GM19452 (cell line): ENCODE data around the gene TCF3.
"Not testable (repeated sequence)": the region's sequence is repeated elsewhere in the genome, so short reads cannot be mapped to it uniquely, and the experiment has no call there.

Experiments
- ATAC-seq: cut with Tn5 transposase; IDR thresholded peaks from one replicate; pipeline ENCODE4 v1.9.1; 2021; ENCODE audit not compliant: unreplicated experiment

TCF3 gene

GRCh38 chr19:1652471-1653299 is at the start of gene TCF3:
TCF3 (minus strand) TSS chr19:1652615; CDS start chr19:1650248, 2,367 bp downstream.
- ATAC-seq: peak; percentile 65

GRCh38 chr19:1700733-1701663 is 48.6 kb upstream of the TCF3 start:
- no peak for ATAC-seq

DNA sequence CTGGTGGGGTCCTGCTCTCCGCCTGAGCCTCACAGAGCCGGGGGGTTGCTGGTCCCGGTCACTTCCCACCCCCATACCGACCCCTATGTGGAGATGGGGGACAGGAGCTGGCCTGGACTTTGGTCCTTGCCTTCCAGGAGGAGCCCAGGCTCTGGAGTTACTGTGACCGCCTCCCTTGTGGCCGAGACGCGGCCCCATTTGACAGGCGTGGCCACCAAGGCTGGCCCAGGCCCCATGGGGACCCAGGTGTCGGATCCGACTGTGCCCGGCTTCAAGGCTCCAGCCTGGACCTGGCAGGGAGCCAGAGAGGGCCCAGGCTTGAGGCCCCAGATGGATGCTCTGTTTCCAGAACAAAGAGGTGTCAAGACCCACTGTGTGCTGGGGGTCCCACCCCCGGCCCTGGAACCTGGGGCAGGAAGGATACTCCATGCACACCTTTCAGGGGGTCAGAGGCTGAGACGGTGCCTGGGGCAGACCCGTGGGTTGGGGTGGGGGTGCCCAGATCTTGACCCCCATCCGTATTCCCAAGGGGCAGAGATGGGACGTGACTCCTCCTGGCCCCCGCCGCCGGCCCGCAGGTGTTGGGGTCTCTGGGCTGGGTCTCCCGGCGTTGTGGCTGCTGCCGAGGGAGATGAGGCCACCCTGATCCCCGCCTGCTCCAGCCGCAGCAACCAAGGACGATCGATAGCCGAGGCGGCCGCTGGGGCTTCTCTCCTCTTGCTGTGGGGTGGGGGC is 47.8 kb upstream of the TCF3 start:
- no peak for ATAC-seq

DNA sequence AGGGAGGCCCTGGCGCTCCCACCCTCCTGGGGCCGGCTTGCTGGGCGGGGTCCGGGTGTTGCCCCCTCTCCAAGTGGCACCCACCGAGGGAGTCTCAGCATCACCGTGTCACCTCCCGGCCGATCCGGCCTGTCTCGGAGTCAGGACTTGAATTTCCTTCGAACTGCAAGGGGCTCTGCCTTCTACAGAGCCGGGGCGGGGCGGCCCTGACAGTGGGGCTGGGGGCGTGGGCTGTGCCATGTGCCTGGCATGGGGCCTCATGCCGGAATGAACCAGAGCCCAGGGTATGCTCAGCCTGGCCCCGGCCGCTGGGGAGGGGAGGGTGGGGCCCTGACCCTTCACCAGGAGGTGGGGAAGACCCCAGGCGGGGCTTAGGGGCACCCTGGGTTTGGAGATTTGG is 47.0 kb upstream of the TCF3 start:
- no peak for ATAC-seq

DNA sequence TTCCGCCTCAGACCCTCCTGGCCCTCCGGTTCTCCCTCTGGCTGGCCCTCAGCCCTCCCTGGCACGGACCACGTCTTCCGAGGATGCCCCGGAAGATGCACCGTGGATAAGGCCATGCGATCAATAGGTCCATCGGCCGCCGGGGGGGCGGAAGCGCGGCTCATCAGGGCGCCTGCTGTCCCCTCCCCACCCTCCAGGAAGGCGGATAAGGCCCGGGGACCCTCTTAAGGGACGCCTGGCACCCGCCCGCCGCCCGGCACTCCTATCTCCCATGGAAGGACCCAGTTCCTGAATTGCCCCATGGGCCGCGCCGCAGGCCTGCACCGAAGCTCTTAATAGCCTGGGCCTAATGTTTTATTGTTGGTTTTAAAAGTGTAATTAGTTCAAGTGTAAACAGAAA is 46.2 kb upstream of the TCF3 start:
- ATAC-seq: no peak

- not testable (repeated sequence) for ATAC-seq
Observed at GRCh38 chr19:1695481-1695880, 43.1 kb upstream of the TCF3 start.

DNA sequence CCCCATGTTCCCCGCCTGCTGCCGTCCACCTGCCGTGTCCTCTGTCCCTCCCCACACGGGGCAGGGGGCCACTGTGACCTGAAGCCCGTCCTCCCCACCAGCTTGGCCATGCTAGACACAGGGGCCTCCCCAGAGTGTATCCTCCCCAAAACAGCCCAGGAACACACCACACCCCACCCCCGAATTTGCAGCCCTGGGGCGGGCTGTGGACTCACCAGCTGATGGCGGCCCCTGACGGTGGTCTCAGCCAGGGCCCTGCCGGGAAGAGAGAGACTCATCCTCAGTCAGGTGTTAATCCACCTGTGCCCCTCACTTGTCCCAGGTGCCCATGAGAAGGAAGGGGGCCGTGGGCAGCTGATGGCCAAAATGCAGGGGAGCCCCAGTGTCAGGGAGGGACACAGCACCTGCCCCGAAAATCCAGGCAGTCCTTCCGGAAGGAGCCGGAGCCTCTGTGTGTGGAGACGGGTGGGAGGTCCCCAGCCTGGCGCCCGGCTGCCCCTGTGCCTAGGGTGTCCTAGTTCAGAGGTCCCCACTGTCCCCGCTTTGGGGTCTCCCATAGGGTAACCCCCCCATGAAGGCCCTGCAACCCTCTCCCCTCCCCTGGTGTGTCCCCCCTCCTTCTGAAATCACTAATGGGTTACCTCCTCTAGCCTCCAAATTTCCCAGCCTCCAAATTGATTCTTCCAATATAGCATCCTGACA is 39.3 kb upstream of the TCF3 start:
- no peak for ATAC-seq

DNA sequence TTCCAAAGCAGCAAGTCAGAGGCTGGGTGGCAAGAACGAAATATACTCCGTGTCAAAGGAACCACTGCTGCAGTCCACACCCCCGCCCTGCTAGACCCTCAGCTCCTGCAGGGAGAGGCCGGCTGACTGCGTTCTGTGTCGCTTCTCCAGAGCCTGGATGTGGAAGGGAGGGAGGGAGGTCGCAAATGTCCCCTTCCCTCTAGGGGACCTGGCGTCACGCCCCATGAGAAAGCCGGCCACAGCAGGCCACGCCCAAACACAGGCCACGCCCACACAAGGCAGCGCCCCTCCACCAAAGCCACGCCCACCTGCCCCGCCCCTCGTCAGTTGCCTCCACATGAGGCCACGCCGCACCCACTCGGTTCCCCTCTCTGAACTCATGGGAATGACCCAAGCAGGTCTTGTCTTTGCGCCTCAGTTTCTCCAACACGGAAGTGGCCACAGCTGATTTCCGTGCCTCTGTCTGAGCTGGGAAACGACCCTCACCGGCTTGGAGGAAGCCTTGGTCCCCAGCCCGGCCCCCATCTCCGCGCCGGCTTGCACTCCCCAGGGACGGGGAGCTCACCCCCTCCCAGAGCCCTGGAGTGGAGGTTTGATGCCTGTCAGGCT is 38.4 kb upstream of the TCF3 start:
- no peak for ATAC-seq

- not testable (repeated sequence) for ATAC-seq
Observed at GRCh38 chr19:1685785-1686184, 33.4 kb upstream of the TCF3 start.

GRCh38 chr19:1685046-1685445 is 32.6 kb upstream of the TCF3 start:
- no peak for ATAC-seq

DNA sequence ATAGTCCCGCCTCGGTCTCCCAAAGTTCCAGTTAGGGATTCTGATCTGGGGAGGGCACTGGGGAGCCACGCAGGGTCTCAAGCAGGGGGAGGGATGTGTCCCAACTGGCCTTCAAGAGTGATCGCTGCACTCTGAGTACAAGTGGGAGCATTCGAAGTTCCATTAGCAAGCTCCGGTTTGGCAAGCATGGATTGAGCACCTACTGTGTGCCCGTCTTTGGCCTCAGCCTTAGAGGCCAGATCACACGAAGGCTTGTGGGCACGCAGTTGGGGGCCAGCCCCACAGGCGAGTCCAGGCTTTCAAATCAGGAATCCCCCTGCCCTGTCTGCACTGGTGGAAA is 32.1 kb upstream of the TCF3 start:
- no peak for ATAC-seq

GRCh38 chr19:1683869-1684572 is 31.6 kb upstream of the TCF3 start:
- no peak for ATAC-seq

DNA sequence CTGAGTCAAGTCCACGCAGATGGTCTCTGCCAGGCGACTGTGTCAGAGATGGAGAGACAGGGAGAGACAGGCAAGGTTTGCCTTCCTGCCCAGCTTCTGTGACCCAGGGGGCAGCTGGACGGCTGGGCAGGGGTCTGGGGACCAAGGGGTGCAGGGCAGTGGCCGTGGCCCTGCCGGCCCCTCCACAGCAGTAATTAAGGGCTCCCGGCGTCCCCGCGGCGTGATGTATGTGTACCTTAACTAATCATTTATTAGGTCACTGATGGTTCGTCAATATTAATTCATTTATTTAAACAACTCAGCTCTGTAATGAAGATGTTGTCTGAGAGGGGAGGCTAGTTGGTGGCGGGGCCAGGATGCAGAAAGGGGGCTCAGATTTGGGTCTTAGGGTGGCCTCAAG is 28.6 kb upstream of the TCF3 start:
- ATAC-seq: no peak

DNA sequence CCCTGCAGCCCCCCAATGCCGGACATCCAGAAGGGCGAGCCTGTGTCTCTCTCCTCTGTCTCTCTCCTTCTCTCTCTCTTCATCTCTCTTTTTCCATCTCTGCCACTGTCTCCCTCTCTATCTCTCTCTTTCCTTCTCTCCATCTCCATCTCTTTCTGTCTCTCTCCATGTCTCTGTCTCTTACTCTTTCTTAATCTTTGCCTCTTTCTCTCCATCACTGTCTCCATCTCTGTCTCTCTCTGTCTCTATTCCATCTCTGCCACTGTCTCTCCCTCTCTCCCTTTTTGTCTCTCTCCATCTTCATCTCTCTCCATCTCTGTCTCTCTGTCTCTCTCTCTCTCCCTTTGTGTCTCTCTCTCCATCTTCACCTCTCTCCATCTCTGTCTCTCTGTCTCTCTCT is 25.7 kb upstream of the TCF3 start:
- no peak for ATAC-seq

DNA sequence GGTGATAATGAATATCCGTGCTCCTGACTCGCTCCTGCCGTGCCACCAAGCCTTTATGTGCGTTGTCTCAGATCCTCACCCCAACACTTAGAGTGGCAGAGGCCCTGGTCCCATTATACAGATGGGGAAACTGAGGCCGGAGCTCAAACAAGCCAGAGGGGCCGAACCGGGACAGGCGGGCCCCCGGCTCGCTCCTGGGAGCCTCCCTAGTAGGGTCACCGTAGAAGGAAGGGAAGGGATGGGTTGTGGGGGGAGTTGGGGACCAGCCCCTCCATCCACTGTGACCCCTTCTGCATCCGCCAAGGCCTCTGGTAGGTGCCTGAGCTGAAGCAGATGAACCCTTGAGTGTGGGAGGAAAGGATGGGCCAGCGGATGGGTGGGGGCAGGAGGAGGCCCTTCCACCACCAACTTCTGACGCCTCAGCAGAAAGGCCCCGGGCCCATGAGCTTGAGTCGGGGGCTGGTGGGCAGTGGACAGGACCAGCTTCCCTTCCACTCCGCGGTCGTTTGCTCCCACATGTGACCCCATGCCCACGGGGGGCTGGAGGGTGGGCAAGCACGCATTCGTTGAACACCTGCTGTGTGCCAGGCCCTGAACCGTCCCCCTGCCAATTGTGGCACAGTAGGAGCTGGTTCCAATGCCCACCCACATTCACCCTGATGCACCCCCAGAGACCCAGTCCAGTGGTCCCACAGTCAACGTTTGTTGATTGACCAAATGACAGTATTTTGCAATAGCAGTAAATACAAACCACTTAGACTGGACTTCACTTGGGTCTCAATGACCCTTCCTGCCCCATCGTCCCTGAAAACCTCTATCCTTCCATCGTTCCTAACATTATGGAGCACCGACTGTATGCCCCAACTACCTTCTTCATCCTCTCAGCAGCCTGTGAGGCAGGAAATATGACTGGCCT is 24.2 kb upstream of the TCF3 start:
- no peak for ATAC-seq

GRCh38 chr19:1675633-1676350 is 23.4 kb upstream of the TCF3 start:
- ATAC-seq: no peak

GRCh38 chr19:1674293-1674679 is 21.9 kb upstream of the TCF3 start:
- no peak for ATAC-seq

- no peak for ATAC-seq
Observed at GRCh38 chr19:1673645-1674292, 21.4 kb upstream of the TCF3 start.
